ENCODE data around the gene CHCHD3.
"Not testable (repeated sequence)": the region's sequence is repeated elsewhere in the genome, so short reads cannot be mapped to it uniquely, and the experiment has no call there.

CHCHD3 gene

GRCh38 chr7:132932296-132933071 lies 149.4 kb downstream of the CHCHD3 start:
- DNase-seq = no peak
- H3K36me3 Mint-ChIP-seq (ENCODE audit: low read depth) = peaks cover 32% of the 10 kb centered on the region
- TF ChIP-seq CTCF (IDR thresholded peaks at IDR 0.05) = no peak
- H3K4me3 Mint-ChIP-seq = no peak overlapping the region
- H3K27ac Mint-ChIP-seq = peak overlapping the region; percentile 7
- peaks cover 11% of the 10 kb centered on the region for H3K4me1 Mint-ChIP-seq
- H3K9me3 Mint-ChIP-seq = peaks cover 9% of the 10 kb centered on the region
- H3K27me3 Mint-ChIP-seq (ENCODE audit: low read depth, poor library complexity) = no peaks in the 10 kb centered on the region

- H3K4me1 Mint-ChIP-seq = peaks cover 11% of the 10 kb centered on the region
- no peak overlapping the region for H3K4me3 Mint-ChIP-seq
- H3K36me3 Mint-ChIP-seq (ENCODE audit: low read depth) = peaks cover 32% of the 10 kb centered on the region
- no peak overlapping the region for H3K27ac Mint-ChIP-seq
- TF ChIP-seq CTCF (IDR thresholded peaks at IDR 0.05) = peak; percentile 21
- no peaks in the 10 kb centered on the region for H3K27me3 Mint-ChIP-seq (ENCODE audit: low read depth, poor library complexity)
- peaks cover 5% of the 10 kb centered on the region for H3K9me3 Mint-ChIP-seq
- no peak for DNase-seq
These were observed 151.0 kb downstream of the CHCHD3 start for GRCh38 chr7:132930881-132931280.

GRCh38 chr7:132929944-132930343 lies 151.9 kb downstream of the CHCHD3 start:
- Mint-ChIP-seq H3K4me1 (peaks cover 11% of the 10 kb centered on the region), H3K36me3 (ENCODE audit: low read depth) (peaks cover 27% of the 10 kb centered on the region)
- not testable (repeated sequence) for H3K9me3 Mint-ChIP-seq; DNase-seq; H3K4me3 Mint-ChIP-seq; H3K27me3 Mint-ChIP-seq (ENCODE audit: low read depth, poor library complexity); H3K27ac Mint-ChIP-seq

GRCh38 chr7:132919771-132920170 lies 162.1 kb downstream of the CHCHD3 start:
- H3K9me3 Mint-ChIP-seq = no peaks in the 10 kb centered on the region
- no peak for TF ChIP-seq CTCF (IDR thresholded peaks at IDR 0.05)
- H3K27me3 Mint-ChIP-seq (ENCODE audit: low read depth, poor library complexity) = no peaks in the 10 kb centered on the region
- H3K36me3 Mint-ChIP-seq (ENCODE audit: low read depth) = peaks cover 16% of the 10 kb centered on the region
- no peak for DNase-seq
- H3K4me1 Mint-ChIP-seq = peaks cover 8% of the 10 kb centered on the region
- H3K27ac Mint-ChIP-seq = peak overlapping the region; percentile 57
- no peak overlapping the region for H3K4me3 Mint-ChIP-seq

- peaks cover 8% of the 10 kb centered on the region for H3K4me1 Mint-ChIP-seq
- peaks cover 37% of the 10 kb centered on the region for H3K36me3 Mint-ChIP-seq (ENCODE audit: low read depth)
- no peaks in the 10 kb centered on the region for H3K27me3 Mint-ChIP-seq (ENCODE audit: low read depth, poor library complexity)
- H3K9me3 Mint-ChIP-seq = no peaks in the 10 kb centered on the region
- no peak overlapping the region for H3K4me3 Mint-ChIP-seq
- H3K27ac Mint-ChIP-seq = no peak overlapping the region
- DNase-seq = no peak
- no peak for TF ChIP-seq CTCF (IDR thresholded peaks at IDR 0.05)
These were observed 166.2 kb downstream of the CHCHD3 start for GRCh38 chr7:132915647-132916046.

GRCh38 chr7:132910657-132911056 lies 171.2 kb downstream of the CHCHD3 start:
- no peak for DNase-seq

More at GRCh38 chr7:132910657-132911056, 171.2 kb downstream of the CHCHD3 start:
- Mint-ChIP-seq H3K4me1 (peaks cover 15% of the 10 kb centered on the region), H3K4me3 (no peak overlapping the region), H3K27me3 (ENCODE audit: low read depth, poor library complexity) (no peaks in the 10 kb centered on the region), H3K36me3 (ENCODE audit: low read depth) (peaks cover 55% of the 10 kb centered on the region), H3K27ac (no peak overlapping the region), H3K9me3 (no peaks in the 10 kb centered on the region)
- TF ChIP-seq CTCF (IDR thresholded peaks at IDR 0.05) = no peak
